ENCODE data around the gene LKAAEAR1.
"Not testable (repeated sequence)": the region's sequence is repeated elsewhere in the genome, so short reads cannot be mapped to it uniquely, and the experiment has no call there.

The LKAAEAR1 gene, protein sequence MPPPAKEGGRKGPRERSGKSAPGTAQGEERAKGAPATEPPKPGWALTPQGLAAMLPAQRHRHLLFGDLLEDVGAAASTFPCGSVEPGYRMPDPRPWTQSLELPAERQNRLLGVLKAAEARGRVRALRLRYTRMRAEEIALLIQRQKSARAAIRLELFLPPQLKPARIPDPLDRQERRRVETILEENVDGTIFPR

DNA sequence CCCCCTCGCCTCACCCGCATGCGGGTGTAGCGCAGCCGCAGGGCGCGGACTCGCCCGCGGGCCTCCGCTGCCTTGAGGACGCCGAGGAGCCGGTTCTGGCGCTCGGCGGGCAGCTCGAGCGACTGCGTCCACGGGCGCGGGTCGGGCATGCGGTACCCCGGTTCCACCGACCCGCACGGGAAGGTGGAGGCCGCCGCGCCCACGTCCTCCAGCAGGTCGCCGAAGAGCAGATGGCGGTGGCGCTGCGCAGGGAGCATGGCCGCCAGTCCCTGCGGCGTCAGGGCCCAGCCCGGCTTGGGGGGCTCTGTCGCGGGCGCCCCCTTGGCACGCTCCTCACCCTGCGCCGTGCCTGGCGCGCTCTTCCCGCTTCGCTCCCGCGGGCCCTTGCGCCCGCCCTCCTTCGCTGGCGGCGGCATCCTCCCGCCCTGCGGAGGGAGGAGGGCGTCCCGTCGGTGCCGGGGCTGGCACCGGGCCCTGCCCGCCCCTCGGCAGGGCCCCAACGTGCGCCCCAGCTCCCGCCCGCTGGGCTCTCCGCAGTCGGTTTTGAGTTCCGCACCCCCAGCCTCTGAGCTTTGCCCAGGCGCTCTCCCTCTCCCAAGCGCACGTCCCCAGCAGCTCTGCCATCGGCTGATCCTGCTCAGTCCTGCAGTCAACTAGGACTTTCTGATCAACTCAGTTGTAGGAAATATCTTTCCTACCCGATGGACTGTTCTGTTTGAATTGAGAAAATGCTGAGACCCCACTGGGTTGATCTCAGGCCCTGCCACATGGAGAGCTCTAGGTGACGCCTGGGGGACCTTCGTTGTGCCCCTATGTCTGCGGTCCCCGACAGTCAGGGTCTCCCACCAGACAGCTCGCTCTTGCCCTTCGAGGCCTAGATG, at the start of gene LKAAEAR1:
TSS of gene LKAAEAR1 (minus strand) at position 595 of the 881 bp plus-strand sequence. CDS start at position 416, 179 bp downstream.
- no peak for DNase-seq (ENCODE audit: low read depth in 2 of 3, low spot score in 1 of 3)

DNA sequence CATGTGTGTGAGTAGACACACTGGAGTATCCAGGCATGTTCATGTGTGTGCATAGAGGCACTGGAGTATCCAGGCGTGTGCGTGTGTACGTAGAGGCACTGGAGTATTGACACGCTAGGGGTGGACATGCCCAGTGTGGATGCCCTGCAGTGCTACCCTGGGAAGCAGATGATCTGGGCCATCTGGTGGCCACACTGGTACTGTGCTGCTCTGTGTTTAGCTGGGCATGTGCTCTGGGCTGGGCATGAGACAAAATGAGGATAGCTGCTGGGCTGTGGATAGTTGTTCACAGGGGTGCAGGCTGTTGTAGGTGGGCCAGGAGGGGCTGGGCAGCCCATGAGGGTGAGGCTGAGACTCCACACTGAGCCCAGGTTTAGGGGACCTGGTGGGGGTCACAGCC, 47.2 kb upstream of the LKAAEAR1 start:
- no peak for DNase-seq (ENCODE audit: low read depth in 2 of 3, low spot score in 1 of 3)

DNA sequence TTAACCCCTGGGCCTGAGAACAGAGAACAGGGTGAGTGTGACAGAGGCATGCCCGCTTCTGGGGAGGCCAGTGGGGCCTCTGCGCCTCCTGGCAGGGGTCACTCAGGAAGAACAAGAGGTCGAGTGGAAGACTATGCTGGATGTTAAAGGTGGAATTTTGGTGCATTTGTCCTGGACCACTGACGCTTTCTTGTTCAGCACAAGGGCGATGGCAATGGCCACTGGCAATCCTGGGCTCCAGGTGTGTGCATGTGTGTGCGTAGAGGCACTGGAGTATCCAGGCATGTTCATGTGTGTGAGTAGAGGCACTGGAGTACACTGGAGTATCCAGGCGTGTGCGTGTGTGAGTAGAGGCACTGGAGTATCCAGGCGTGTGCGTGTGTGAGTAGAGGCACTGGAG, 46.7 kb upstream of the LKAAEAR1 start:
- no peak for DNase-seq (ENCODE audit: low read depth in 2 of 3, low spot score in 1 of 3)

DNA sequence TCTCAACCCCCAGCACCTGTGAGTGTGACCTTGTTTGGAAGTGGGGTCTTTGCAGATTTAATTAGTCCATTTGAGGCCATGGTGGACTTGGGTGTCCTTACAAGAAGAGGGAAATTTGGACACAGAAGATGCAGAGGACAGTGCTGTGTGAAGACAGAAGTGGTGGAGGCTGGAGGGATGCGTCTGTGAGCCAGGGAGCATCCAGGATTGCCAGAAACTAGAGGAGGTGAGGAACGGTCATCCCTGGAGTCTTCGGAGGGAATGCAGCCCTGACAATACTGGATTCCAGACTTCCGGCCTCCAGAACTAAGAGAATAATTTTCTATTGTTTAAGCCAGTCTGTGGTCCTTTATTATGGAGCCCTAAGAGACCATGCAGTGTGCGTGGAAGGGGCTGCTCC, 46.1 kb upstream of the LKAAEAR1 start:
- no peak for DNase-seq (ENCODE audit: low read depth in 2 of 3, low spot score in 1 of 3)

DNA sequence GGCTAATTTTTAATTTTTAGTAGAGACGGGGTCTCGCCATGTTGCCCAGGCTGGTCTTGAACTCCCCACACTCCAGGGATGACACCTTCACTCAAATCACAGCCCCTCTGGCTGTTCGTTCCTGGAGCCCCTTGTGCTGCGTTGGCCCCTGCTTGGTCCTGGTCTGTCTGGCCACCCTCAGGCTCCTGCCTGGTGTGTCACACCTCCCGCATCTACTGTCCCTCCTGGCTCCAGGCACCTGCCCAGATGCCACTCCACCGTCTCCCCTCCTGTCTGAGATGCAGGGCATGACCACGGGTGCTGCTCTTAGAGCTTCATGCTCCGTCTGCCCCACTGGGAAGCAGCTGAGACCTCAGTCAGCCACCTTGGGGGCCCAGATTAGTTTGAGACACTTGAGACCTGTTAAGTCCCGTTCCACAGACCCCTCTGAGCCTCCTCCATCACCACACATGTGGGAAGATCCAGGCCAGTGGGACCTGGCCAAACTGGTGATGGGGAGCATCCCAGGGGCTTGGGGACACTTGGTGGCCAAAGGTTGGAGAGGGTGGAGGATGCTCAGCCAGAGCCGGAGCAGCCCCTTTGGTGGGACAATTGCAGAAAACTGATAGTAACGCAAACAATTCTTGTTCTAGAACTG, 45.1 kb upstream of the LKAAEAR1 start:
- DNase-seq (ENCODE audit: low read depth in 2 of 3, low spot score in 1 of 3), result no peak

DNA sequence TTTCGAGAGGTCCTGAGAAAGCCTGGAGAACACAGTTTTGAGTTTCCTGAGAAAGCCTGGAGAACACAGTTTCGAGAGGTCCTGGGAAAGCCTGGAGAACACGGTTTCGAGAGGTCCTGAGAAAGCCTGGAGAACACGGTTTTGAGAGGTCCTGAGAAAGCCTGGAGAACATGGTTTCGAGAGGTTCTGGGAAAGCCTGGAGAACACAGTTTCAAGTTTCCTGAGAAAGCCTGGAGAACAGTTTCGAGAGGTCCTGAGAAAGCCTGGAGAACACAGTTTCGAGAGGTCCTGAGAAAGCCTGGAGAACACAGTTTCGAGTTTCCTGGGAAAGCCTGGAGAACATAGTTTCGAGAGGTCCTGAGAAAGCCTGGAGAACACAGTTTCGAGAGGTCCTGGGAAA, 39.3 kb upstream of the LKAAEAR1 start:
- not testable (repeated sequence) for DNase-seq (ENCODE audit: low read depth in 2 of 3, low spot score in 1 of 3)

DNA sequence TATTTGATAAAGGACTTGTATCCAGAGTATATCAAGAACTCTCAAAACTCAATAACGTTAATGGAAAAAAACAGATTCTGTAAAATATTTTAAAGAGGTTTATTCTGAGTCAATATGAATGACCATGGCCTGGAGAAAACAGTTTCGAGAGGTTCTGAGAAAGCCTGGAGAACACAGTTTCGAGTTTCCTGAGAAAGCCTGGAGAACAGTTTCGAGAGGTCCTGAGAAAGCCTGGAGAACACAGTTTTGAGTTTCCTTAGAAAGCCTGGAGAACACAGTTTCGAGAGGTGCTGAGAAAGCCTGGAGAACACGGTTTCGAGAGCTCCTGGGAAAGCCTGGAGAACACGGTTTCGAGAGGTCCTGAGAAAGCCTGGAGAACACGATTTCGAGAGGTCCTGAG, 38.7 kb upstream of the LKAAEAR1 start:
- DNase-seq (ENCODE audit: low read depth in 2 of 3, low spot score in 1 of 3), result not testable (repeated sequence)

DNA sequence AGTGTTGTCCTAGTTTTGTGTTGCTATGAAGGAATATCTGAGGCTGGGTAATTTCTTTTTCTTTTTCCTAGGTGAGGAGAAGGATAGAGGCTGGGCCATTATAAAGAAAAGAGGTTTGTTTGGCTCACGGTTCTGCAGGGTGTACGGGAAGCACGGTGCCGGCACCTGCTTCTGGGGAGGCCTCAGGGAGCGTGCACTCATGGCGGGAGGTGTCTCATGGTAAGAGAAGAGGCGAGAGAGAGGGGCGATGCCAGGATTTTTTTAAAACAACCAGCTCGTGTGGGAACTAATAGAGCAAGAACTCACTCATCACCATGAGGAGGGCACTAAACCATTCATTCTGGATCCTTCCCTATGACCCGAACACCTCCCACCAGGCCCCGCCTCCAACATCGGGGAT, 37.4 kb upstream of the LKAAEAR1 start:
- DNase-seq (ENCODE audit: low read depth in 2 of 3, low spot score in 1 of 3), result no peak

DNA sequence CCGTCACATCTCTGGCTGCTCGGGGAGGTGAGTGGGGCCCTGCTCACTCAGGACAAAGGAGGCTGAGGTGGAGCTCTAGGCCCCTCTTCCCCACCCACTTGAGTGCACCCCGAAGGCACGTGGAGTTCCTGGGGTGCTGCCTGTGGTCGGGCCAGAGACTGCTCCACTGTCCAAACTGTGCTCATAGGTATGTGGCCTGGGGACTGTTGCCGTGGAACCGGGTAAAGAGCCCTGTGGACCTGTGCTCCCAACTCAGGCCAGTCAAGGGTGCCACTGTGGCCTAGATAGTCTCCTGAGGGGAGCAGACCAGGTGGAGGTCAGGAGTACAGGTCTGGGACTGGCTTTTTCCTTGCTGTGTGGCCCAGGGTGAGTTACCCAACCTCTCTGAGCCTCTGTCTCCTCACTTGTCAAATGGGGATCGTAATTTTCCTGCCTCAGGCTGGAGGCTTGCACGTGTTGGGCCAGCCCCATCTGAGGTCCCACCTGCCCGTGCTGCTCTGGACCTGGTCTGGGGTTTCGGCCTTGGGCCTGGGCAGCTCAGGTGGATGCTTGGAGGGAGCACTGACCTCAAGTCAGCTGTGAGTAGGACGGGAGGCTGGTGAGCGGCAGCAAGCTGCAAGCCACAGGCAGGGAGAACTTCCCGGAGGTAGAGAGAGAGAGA, 35.6 kb upstream of the LKAAEAR1 start:
- DNase-seq (ENCODE audit: low read depth in 2 of 3, low spot score in 1 of 3), result no peak

DNA sequence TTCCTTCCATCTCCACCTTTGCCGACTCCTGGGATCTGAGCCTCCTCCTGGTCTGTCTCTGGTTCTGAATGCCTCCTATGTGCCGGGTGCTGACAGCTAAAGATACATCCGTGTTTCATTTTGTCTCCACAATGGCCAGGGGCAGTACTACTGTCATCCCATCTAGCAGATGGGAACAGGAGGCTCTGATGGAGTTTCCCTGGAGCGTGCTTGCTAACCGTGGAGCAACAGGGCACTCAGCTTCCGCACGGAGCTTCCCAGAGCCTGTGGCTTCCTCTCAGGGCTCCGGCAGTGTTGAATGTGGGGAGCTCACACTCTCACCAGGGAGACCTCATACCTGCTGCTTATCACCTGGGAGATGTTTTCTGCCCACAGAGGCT, 35.1 kb upstream of the LKAAEAR1 start:
- no peak for DNase-seq (ENCODE audit: low read depth in 2 of 3, low spot score in 1 of 3)

DNA sequence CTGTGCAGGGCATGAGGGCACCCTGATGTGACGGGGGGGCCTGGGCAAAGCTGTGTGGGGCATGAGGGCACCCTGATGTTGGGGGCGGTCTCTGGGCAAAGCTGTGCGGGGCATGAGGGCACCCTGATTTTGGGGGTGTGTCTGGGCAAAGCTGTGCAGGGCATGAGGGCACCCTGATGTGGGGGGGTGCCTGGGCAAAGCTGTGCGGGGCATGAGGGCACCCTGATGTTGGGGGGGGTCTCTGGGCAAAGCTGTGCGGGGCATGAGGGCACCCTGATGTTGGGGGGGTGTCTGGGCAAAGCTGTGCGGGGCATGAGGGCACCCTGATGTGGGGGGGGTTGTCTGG, 33.2 kb upstream of the LKAAEAR1 start:
- DNase-seq (ENCODE audit: low read depth in 2 of 3, low spot score in 1 of 3), result not testable (repeated sequence)

DNA sequence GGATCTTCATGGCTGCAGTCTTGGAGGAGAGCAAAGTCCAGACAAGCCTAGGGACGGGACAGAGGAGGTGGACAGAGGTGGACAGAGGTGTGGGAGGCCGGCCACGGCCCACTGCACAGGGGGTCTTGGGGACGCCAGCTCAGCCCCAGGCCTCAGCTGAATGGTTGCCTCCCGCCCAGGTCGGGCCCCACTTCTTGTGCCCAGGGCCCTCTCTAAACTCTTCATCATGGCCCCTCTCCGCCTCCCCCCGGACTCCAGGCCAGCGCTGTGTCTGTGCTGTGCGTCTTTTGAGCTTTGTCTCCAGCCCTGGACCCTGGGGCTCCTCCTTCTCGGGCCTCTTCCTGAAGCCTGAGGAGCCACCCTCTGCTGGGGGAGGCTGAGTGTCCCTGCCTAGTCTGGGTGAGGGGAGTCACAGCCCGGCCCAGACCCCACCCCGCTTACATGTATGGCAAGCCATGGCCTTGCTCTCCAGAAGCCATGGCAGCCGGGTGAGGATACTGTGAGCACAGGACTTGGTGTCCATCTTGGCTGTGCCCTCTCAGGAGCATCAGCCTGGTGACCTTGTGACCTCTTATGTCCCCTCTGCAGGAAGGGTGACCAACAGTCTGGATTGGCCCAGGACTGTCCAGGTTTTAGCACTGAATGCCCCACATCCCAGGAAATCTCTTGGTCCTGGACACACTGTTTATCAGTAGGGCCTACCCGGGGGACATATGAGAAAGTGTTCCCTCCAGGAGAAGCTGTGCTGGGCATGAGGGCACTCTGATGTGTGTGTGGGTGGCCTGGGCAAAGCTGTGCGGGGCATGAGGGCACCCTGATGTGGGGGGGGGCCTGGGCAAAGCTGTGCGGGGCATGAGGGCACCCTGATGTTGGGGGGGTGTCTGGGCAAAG, 32.6 kb upstream of the LKAAEAR1 start:
- no peak for DNase-seq (ENCODE audit: low read depth in 2 of 3, low spot score in 1 of 3)

DNA sequence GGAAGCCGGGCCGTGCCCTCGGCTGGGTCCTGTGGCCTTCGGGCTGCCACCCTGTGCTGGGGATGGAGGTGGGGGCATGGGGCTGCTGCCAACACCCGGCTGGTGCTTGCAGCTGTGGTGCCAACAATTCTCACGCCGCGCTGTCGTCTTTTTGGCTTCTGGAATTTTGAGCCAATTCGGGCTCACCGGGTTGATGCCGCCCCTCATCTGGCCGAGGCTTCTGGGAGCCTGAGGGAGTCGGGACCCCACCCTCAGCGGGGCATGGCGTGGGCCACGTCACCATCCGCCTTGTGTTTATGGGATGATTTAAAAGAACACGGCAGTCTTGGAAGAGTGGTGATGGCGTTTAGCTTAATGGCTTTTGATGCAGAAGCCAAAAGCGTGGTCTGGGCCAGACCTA, 31.8 kb upstream of the LKAAEAR1 start:
- no peak for DNase-seq (ENCODE audit: low read depth in 2 of 3, low spot score in 1 of 3)

DNA sequence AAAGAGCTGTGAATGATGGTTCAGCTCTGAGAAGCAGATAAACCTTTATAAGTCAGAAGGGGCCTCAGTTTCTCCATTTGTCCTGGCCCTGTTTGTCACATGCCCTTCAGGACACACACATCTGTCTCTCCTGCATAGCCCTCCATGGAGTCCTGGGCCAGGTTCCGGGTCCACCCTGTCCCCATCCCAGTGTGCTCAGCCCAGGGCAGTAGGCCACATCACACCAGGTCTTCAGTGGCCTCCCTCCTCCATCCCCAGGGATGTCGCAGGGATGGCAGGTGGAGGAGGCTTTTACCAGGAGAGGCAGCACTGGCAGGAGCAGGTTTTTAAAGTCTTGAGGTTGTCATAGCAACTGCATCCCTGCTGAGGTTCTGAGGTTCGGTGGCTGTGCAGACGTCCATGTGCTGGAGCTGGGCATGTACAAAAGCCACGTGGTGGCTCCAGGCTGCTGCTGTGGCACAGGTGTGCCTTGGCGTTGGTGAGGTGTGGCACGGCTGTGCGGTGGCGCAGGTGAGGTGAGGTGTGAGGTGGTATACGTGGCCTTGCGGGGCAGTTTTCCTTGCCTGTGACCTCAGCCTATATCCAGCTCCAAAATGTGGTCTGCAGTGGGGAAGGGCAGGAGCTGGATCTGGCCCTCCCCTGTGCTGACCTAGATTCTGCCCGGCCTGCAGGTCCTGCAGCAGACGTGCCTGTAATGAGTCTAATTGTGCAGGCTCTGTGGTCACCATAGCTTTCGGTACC, 31.1 kb upstream of the LKAAEAR1 start:
- no peak for DNase-seq (ENCODE audit: low read depth in 2 of 3, low spot score in 1 of 3)

DNA sequence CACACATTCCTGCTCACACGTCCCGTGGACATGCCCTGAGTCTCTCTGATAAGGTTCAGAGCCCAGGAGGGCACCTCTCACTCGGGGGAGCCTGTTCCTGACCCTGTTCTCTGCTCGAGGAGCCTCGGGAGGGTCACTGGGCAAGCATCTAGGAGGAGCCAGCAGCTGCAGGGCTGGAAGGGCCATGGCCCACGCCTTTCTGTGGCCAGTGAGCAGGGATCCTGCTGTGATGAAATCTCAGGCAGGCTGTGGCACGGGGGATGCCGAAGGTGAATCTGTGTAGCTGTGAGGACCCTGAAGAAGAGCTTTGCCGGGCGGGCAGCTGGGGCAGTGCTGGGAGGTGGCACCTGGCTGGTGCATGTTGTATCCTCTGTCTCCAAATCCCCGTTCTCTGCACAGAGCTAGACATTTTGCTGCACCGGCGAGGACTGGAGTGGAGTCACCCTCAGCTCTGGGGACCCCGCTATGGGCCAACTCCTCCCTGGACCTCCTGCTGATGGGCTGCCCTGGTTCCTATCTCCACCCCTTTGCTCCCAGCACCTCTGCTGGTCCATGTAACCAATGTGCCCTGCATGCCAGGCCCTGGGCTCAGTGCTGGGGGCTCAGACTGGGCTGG, 30.3 kb upstream of the LKAAEAR1 start:
- no peak for DNase-seq (ENCODE audit: low read depth in 2 of 3, low spot score in 1 of 3)

DNA sequence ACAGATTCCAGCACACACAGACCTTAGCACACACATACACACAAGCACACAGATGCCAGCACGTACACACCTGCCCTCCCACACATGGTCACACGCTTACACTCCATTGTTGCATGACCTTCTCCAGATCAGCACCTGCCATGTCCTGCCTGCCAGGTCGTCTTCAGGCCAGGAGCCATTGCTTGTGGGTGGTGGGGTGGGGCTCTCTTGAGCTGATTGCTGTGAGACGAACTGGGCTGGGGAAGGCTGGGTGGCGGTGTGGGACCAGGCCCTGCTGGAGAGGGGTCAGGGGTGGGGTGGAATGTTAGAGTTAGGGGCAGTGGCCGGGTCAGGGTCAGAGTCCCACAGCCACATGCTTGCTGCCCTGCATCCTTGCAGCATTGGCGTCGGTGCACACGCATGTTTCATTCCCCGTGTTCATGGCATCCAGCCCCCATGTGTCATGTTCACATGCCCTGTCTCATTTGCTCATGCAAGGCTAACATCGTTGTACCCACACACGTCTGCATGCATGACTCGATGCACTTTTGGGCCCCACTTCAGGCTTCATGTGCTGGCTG, 29.7 kb upstream of the LKAAEAR1 start:
- DNase-seq (ENCODE audit: low read depth in 2 of 3, low spot score in 1 of 3), result no peak

DNA sequence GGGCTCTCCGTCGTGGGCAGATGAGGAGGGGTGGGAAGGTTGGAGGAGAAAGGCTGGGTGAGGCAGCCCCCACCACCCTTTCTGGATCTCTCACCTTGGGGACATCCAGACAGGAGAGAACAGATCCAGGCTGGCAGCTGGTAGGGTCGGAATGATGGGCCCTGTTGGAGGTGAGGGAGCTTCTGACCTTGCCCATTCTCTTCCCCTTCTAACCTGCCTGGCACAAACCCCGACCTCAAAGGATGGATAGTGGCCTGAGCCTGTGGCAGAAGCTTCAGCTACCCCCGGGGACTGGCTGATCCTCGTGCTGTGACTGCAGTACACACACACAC, 29.2 kb upstream of the LKAAEAR1 start:
- DNase-seq (ENCODE audit: low read depth in 2 of 3, low spot score in 1 of 3), result no peak

DNA sequence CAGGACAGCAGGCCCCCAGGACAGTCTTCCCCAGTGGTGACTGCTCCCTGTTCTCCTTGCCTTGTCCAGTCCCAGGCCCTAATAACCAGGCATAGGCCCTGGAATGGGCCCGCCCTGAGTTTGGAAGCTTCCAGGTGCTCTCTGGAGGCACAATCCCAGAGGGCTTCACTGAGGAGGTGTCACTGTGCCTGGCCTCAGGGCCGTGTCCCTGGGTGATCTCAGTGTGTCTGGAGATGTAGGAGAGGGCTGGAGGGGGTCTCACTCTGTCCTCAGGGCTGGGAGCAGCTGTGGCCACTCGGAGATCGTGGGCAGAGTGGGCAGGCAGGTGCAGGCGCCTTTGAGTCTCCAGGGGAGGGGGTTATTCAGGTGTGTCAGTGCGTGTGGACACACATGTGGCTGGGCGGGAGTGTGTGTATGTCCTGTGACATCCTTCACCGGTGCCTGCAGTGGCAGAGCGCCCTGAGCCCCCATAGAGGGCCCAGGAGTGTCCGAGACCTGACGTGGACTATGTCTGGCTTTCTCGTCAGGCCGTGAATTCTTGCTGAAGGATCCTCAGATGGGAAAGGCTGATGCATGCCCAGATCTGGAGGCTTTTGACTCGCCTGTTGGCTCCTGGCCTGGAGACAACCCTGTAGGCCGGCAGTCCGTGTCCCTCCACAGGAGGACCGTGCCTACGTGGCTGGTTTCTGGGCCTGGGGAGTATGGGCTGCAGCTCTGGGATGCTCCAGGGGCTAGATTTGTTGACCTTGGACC, 28.7 kb upstream of the LKAAEAR1 start:
- DNase-seq (ENCODE audit: low read depth in 2 of 3, low spot score in 1 of 3), result no peak
